ENCODE data around the gene SUFU.
A peak's percentile ranks its signal among the peaks of the same experiment; 100 is the strongest.

The SUFU gene

DNA sequence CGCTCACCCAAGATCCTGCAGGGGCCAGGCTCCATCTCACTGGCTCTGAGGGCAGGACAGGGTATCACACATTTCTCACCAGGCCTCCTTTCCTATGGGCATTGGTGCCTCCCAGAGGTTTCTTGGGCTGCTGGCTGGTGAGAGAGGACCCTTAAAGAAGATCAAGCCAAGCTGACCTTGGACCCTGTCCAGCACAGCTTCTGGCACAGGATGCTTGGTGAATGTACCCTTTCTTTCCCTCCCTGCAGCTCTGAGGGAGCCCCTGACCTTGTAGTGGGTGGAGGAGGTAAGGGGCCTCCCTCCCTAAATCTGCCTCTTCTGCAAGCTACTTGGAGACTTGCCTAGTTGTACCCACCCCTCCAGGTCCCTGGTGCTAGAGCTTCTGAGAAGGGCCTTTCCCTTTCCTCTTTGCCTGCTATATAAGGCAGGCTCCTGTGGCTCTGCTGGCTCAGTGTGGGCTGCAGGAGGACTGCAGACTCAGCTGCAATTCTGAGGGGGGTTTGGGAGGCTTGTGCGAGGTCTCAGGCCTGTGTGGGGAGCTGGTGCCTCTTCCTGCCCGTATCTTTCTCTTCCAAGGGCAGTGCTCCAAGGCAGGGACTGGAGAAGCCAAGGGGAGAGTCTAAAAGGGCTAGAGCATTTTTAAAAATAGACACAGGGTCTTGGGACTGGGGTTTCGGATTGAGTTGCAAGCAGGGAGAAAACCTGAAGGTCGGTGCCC is 128.8 kb downstream of the SUFU start:
- TF ChIP-seq, protein P1, sequence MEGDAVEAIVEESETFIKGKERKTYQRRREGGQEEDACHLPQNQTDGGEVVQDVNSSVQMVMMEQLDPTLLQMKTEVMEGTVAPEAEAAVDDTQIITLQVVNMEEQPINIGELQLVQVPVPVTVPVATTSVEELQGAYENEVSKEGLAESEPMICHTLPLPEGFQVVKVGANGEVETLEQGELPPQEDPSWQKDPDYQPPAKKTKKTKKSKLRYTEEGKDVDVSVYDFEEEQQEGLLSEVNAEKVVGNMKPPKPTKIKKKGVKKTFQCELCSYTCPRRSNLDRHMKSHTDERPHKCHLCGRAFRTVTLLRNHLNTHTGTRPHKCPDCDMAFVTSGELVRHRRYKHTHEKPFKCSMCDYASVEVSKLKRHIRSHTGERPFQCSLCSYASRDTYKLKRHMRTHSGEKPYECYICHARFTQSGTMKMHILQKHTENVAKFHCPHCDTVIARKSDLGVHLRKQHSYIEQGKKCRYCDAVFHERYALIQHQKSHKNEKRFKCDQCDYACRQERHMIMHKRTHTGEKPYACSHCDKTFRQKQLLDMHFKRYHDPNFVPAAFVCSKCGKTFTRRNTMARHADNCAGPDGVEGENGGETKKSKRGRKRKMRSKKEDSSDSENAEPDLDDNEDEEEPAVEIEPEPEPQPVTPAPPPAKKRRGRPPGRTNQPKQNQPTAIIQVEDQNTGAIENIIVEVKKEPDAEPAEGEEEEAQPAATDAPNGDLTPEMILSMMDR (IDR thresholded peaks at IDR 0.05; ENCODE audit: low read depth, low read length, missing control alignments): no peak
- DNase-seq (ENCODE audit: low read depth): no peak
- H3K4me3 ChIP-seq (ENCODE audit: low read depth, low read length): no peak overlapping the region

DNA sequence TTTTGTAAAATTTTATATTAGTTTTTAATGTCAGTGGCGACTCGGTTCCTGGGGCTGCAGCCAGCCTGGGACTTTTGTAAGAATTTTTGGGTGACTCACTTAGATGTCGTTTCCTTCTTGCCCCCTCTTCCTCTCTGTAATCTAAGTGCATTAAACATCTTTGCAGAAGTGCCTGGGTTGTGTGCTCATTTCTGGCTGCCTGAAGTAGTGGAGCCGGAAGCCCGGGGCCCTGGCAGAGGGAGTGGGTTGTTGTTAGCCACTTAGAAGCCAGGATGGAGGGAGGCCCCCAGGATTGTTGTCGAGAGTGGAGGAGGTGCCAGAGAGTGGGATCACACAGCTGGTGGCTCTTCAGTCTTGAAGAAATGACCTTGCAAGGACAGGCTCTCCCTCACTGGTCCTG is 129.5 kb downstream of the SUFU start:
- DNase-seq (ENCODE audit: low read depth): no peak
- TF ChIP-seq, protein P1 (IDR thresholded peaks at IDR 0.05; ENCODE audit: low read depth, low read length, missing control alignments): no peak
- no peak overlapping the region for H3K4me3 ChIP-seq (ENCODE audit: low read depth, low read length)

DNA sequence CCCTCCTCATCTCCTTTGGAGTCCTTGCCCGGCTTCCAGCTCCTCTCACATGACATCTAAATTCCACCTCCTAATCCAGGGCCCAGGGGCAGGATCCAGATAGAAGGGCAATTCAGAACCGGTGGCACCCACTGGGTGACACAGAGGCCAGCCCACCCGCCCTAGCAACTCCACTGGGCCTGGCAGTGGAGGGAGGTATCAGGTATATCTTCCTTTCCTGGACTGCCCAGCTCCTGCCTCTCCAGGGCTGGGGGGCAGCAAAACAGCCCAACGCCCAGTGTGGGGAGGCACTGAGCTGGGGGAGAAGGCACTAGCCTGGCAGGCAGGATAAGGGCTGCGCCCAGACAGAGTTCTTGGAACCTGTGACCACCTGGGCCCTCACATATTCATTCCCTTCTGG is 130.1 kb downstream of the SUFU start:
- no peak overlapping the region for H3K4me3 ChIP-seq (ENCODE audit: low read depth, low read length)
- TF ChIP-seq, protein P1 (IDR thresholded peaks at IDR 0.05; ENCODE audit: low read depth, low read length, missing control alignments): no peak
- no peak for DNase-seq (ENCODE audit: low read depth)

DNA sequence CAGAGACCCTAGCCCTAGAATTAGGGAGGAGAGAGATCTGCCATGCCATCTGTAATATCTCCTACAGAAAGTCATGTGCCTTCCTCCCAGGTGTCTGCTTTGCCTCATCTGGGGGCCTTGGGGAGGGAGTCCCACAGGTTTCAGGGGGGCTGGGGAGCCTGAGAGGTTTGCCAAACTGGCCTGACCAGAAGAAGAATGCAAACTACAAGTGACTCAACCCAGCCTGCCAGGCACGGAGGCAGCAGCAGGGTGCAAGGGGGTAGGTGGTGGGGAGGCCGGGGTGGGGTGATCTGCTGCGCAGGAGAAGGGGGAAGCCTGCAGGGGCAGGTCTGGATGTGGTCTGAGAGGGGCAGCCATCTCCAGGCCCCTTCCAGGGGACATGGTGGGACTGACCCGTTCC is 130.9 kb downstream of the SUFU start:
- no peak for DNase-seq (ENCODE audit: low read depth)
- H3K4me3 ChIP-seq (ENCODE audit: low read depth, low read length): no peak overlapping the region
- TF ChIP-seq, protein P1 (IDR thresholded peaks at IDR 0.05; ENCODE audit: low read depth, low read length, missing control alignments): no peak

DNA sequence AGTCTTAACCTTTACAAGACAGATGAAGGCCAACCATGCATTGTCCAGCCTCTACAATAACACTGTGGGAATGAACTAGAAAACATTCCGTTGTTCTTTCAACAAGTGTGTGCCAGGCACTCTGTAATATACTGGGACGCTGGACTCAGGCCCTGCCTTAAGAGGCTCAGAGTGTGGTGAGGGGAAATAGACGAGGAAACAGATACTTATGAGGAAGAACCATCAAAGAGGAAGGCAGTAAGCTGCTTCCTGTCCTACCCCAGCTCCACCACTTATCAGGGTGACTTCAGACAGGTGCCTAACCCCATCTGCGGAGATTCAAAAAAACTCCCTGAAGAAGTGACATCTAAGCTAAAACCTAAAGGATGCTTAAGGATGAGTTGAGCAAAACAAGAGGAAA is 131.6 kb downstream of the SUFU start:
- DNase-seq (ENCODE audit: low read depth): no peak
- TF ChIP-seq, protein P1 (IDR thresholded peaks at IDR 0.05; ENCODE audit: low read depth, low read length, missing control alignments): no peak
- no peak overlapping the region for H3K4me3 ChIP-seq (ENCODE audit: low read depth, low read length)

DNA sequence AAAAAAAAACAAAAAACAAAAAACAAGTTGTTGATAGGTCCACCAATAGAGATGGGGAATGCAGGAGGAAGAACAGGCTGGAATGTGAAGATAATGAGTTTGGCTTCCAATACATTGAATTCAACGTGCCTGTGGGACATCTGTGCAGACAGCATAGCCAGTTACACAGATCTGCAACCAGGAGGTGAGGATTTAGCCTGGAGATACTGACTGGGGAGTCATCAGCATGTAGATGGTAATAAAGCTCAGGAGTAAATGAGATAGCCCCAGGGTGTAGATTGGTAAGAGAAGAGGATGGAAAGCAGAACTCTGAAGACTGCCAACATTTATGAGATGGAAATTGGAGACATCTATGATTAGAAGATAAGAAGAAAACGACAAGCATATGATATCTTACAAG is 135.8 kb downstream of the SUFU start:
- no peak for DNase-seq (ENCODE audit: low read depth)
- no peak overlapping the region for H3K4me3 ChIP-seq (ENCODE audit: low read depth, low read length)
- TF ChIP-seq, protein P1 (IDR thresholded peaks at IDR 0.05; ENCODE audit: low read depth, low read length, missing control alignments): no peak

DNA sequence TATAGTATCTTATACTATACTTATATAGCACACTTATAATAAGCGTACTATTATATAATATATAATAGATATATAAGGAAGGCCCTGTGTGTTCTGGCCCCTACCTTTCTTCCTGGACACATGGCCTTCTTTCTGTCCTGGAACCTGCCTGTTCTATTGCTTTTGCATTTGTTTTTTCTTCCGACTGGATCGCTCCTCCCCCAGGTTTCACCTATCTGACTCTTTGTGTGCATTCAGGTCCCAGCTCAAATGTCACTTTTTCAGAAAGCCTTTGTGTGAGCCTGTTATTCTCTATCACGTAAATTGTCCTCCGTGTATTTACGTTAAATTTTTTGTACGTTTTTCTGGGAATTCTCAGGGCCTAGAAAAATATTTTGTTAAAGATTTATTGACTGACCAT is 137.6 kb downstream of the SUFU start:
- TF ChIP-seq, protein P1 (IDR thresholded peaks at IDR 0.05; ENCODE audit: low read depth, low read length, missing control alignments): no peak
- DNase-seq (ENCODE audit: low read depth): no peak
- peak overlapping the region; percentile 64; the same call in 1 of the 2 replicates for H3K4me3 ChIP-seq (ENCODE audit: low read depth, low read length)

Data from GM12864 (cell line).